Peyer's patch (tissue), 4 donors: ENCODE data around the gene UBE2V1.

ENCODE experiments used
- CTCF ChIP-seq, 6 experiments: fragments of 450-650 bp in 4 of 6; fragments of 200-600 bp in 2 of 6; sonication (generic) in 1 of 6; IDR thresholded peaks; one replicate each; pipeline ENCODE4 v1.5.1; 2017 to 2019; ENCODE audit warnings: antibody characterized with exemption in 6 of 6, mild to moderate bottlenecking in 3 of 6, moderate library complexity in 1 of 6
- POLR2A ChIP-seq, 2 donors: fragments of 450-650 bp; IDR thresholded peaks; one replicate each; pipeline ENCODE4 v1.5.1; 2017; ENCODE audit warnings: antibody characterized with exemption in 2 of 2, mild to moderate bottlenecking in 2 of 2, moderate library complexity in 2 of 2

GRCh38 chr20:50133041-50133440 lies 20.1 kb upstream of the UBE2V1 start:
- TF ChIP-seq POLR2A (IDR thresholded peaks at IDR 0.05): no peak
- TF ChIP-seq CTCF (IDR thresholded peaks at IDR 0.05): no peak
